ENCODE measurements around the gene ANKRD37. TPM values are rescaled to one million over a fixed set of nuclear protein-coding genes. Genes with fewer than 3 reads are reported as not detected.
A peak's percentile ranks its signal among the peaks of the same experiment; 100 is the strongest.
"Not testable (repeated sequence)": the region's sequence is repeated elsewhere in the genome, so short reads cannot be mapped to it uniquely, and the experiment has no call there.

ANKRD37 gene
- total RNA-seq, 1 experiment from 2014 or later: 3.7 TPM

- no peaks in the 10 kb centered on the region for H3K9me3 Mint-ChIP-seq
- Histone ChIP-seq H2BK5ac (ENCODE audit: insufficient read length, low read length) (no peak overlapping the region), H3K79me1 (ENCODE audit: insufficient read depth, low read depth, low read length, poor library complexity, severe bottlenecking) (no peaks in the 10 kb centered on the region), H4K20me1 (ENCODE audit: control insufficient read depth, insufficient read depth, insufficient read length) (no peaks in the 10 kb centered on the region), H2AK5ac (ENCODE audit: insufficient read length, low read length) (no peak overlapping the region), H3K18ac (ENCODE audit: insufficient read length, low read depth, low read length) (no peak overlapping the region), H3K9ac (ENCODE audit: extremely low read depth, insufficient read length, low read length) (no peak overlapping the region), H2BK20ac (ENCODE audit: low read depth, low read length, poor library complexity, severe bottlenecking) (no peak overlapping the region), H2BK15ac (ENCODE audit: low read depth, low read length) (no peak overlapping the region), H2BK120ac (ENCODE audit: low read depth, low read length, poor library complexity, severe bottlenecking) (no peak overlapping the region), H4K5ac (ENCODE audit: insufficient read length, low read depth, low read length) (no peak overlapping the region), H3K9me3 (ENCODE audit: control insufficient read depth, low read depth, low read length) (no peaks in the 10 kb centered on the region), H3K4me1 (ENCODE audit: insufficient read depth, low read length) (no peaks in the 10 kb centered on the region), H3K79me2 (ENCODE audit: insufficient read depth, low read length) (no peaks in the 10 kb centered on the region), H2BK12ac (ENCODE audit: insufficient read length, low read depth, low read length) (no peak overlapping the region), H3K23ac (ENCODE audit: insufficient read length, low read depth, low read length) (no peak overlapping the region), H3K4ac (ENCODE audit: low read depth, low read length) (no peak overlapping the region), H3K27me3 (ENCODE audit: insufficient read depth, low read length) (no peaks in the 10 kb centered on the region), H3T11ph (ENCODE audit: low read length) (no peak overlapping the region), H3K23me2 (ENCODE audit: insufficient read length, low read depth, low read length, poor library complexity, severe bottlenecking) (no peaks in the 10 kb centered on the region), H4K91ac (ENCODE audit: insufficient read length, low read depth, low read length) (no peak overlapping the region), H3K56ac (ENCODE audit: insufficient read length, low read depth, low read length) (no peak overlapping the region), H3K27ac (ENCODE audit: insufficient read length, low read depth, low read length) (no peak overlapping the region), H3K14ac (ENCODE audit: insufficient read depth, low read length) (no peak overlapping the region), H3K4me2 (ENCODE audit: insufficient read depth, insufficient read length, low read length) (no peak overlapping the region), H2AFZ (ENCODE audit: low read length) (no peak overlapping the region), H4K8ac (replicated peaks; ENCODE audit: insufficient read length, low read depth, low read length) (no peak overlapping the region)
- H3K36me3 Mint-ChIP-seq (ENCODE audit: insufficient read depth in 1 of 3, low read depth in 3 of 3): peaks cover 2 to 38% (median 15%) of the 10 kb centered on the region in 3 experiments; a peak in 5 of 7 replicates
- H3K4me3 Mint-ChIP-seq: no peak overlapping the region
- H3K27me3 Mint-ChIP-seq (ENCODE audit: low read depth): no peaks in the 10 kb centered on the region
- no peak for DNase-seq
- no CpG with 5 or more reads among the region's 3 CpGs for WGBS (ENCODE audit: extremely low coverage, insufficient read length, low lambda C conversion rate)
- TF ChIP-seq CTCF (conservative IDR thresholded peaks at IDR 0.05): no peak
- peak overlapping the region in 2 of 3 experiments; percentile 54 to 64; a peak in 3 of 7 replicates for H3K27ac Mint-ChIP-seq
- H3K4me1 Mint-ChIP-seq: peaks cover 3 to 4% of the 10 kb centered on the region in 2 experiments; a peak in 3 of 4 replicates
Observed at GRCh38 chr4:185361872-185362271, 34.8 kb upstream of the ANKRD37 start.

- not testable (repeated sequence) for H3K79me1 ChIP-seq (ENCODE audit: insufficient read depth, low read depth, low read length, poor library complexity, severe bottlenecking); H3K9me3 ChIP-seq (ENCODE audit: control insufficient read depth, low read depth, low read length); H4K5ac ChIP-seq (ENCODE audit: insufficient read length, low read depth, low read length); H3K27me3 ChIP-seq (ENCODE audit: insufficient read depth, low read length); H3K27ac Mint-ChIP-seq; H3K56ac ChIP-seq (ENCODE audit: insufficient read length, low read depth, low read length); H3K4ac ChIP-seq (ENCODE audit: low read depth, low read length); H3K4me1 Mint-ChIP-seq; H3K9ac ChIP-seq (ENCODE audit: extremely low read depth, insufficient read length, low read length); H3K27ac ChIP-seq (ENCODE audit: insufficient read length, low read depth, low read length); H2BK5ac ChIP-seq (ENCODE audit: insufficient read length, low read length); H2BK12ac ChIP-seq (ENCODE audit: insufficient read length, low read depth, low read length); H3K23ac ChIP-seq (ENCODE audit: insufficient read length, low read depth, low read length); DNase-seq; H3K4me1 ChIP-seq (ENCODE audit: insufficient read depth, low read length); H2BK15ac ChIP-seq (ENCODE audit: low read depth, low read length); H2AK5ac ChIP-seq (ENCODE audit: insufficient read length, low read length); H2AFZ ChIP-seq (ENCODE audit: low read length); H4K20me1 ChIP-seq (ENCODE audit: control insufficient read depth, insufficient read depth, insufficient read length); H3T11ph ChIP-seq (ENCODE audit: low read length); H2BK20ac ChIP-seq (ENCODE audit: low read depth, low read length, poor library complexity, severe bottlenecking); H3K4me2 ChIP-seq (ENCODE audit: insufficient read depth, insufficient read length, low read length); H4K91ac ChIP-seq (ENCODE audit: insufficient read length, low read depth, low read length); H3K4me3 Mint-ChIP-seq; H3K79me2 ChIP-seq (ENCODE audit: insufficient read depth, low read length); H3K23me2 ChIP-seq (ENCODE audit: insufficient read length, low read depth, low read length, poor library complexity, severe bottlenecking); H3K14ac ChIP-seq (ENCODE audit: insufficient read depth, low read length); H4K8ac ChIP-seq (replicated peaks; ENCODE audit: insufficient read length, low read depth, low read length); H3K18ac ChIP-seq (ENCODE audit: insufficient read length, low read depth, low read length); H3K27me3 Mint-ChIP-seq (ENCODE audit: low read depth); H2BK120ac ChIP-seq (ENCODE audit: low read depth, low read length, poor library complexity, severe bottlenecking); H3K9me3 Mint-ChIP-seq
- peaks cover 2 to 36% (median 14%) of the 10 kb centered on the region in 3 experiments; a peak in 5 of 7 replicates for H3K36me3 Mint-ChIP-seq (ENCODE audit: insufficient read depth in 1 of 3, low read depth in 3 of 3)
- no CpG with 5 or more reads among the region's 6 CpGs for WGBS (ENCODE audit: extremely low coverage, insufficient read length, low lambda C conversion rate)
Observed at GRCh38 chr4:185362570-185362969, 34.1 kb upstream of the ANKRD37 start.

Measured in H9 (cell line).